GM23338 (cell line): ENCODE data around the gene NCDN. TPM values are rescaled to one million over a fixed set of nuclear protein-coding genes. Genes with fewer than 3 reads are reported as not detected.

Source experiments
- ATAC-seq: fragments of 200-7000 bp; cut with Tn5 transposase; 3 replicates; pipeline ENCODE4 v1.9.1; 2020
- DNase-seq: peaks from one replicate; pipeline ENCODE4 v3.0.0-alpha.2; 2015; ENCODE audit warnings: low spot score
- H2AFZ ChIP-seq: fragments of 200-600 bp; sonication (generic); 2 replicates; pipeline ENCODE4 v1.8.0; 2016; ENCODE audit warnings: antibody characterized with exemption, mild to moderate bottlenecking, moderate library complexity
- H3F3A ChIP-seq: fragments of 200-600 bp; sonication (generic); replicated peaks from 2 replicates; pipeline ENCODE4 v1.8.0; 2017; ENCODE audit warnings: antibody characterized with exemption, mixed run types, low read depth
- H3K27ac ChIP-seq: fragments of 200-600 bp; sonication (generic); 2 replicates; pipeline ENCODE4 v1.6.1; 2016; ENCODE audit warnings: low read depth
- H3K27me3 ChIP-seq: fragments of 200-600 bp; sonication (generic); 2 replicates; pipeline ENCODE4 v1.8.0; 2016; ENCODE audit warnings: mild to moderate bottlenecking, mixed run types, moderate library complexity; ENCODE audit not compliant: insufficient read depth
- H3K36me3 ChIP-seq: fragments of 200-600 bp; sonication (generic); 2 replicates; pipeline ENCODE4 v1.8.0; 2016; ENCODE audit warnings: mild to moderate bottlenecking; ENCODE audit not compliant: insufficient read depth
- H3K4me1 ChIP-seq: fragments of 200-600 bp; sonication (generic); 2 replicates; pipeline ENCODE4 v1.8.0; 2016; ENCODE audit warnings: mild to moderate bottlenecking, moderate library complexity; ENCODE audit not compliant: insufficient read depth
- H3K4me2 ChIP-seq: fragments of 200-600 bp; sonication (generic); 2 replicates; pipeline ENCODE4 v1.7.1; 2017; ENCODE audit warnings: mixed run types
- H3K4me3 ChIP-seq: fragments of 200-600 bp; sonication (generic); 2 replicates; pipeline ENCODE4 v1.6.1; 2016; ENCODE audit warnings: mixed run types
- H3K79me2 ChIP-seq: fragments of 200-600 bp; sonication (generic); replicated peaks from 2 replicates; pipeline ENCODE4 v1.8.0; 2017; ENCODE audit warnings: mild to moderate bottlenecking; ENCODE audit not compliant: insufficient read depth
- H3K9me2 ChIP-seq: fragments of 200-600 bp; sonication (generic); 2 replicates; pipeline ENCODE4 v1.8.0; 2017; ENCODE audit not compliant: insufficient read depth
- H4K20me1 ChIP-seq: fragments of 200-600 bp; sonication (generic); replicated peaks from 2 replicates; pipeline ENCODE4 v1.8.0; 2017; ENCODE audit warnings: mild to moderate bottlenecking; ENCODE audit not compliant: insufficient read depth
- H3K27ac Mint-ChIP-seq: 2 replicates; pipeline ENCODE4 v1.8.0; 2020; ENCODE audit warnings: inconsistent platforms, mild to moderate bottlenecking, moderate library complexity, mixed read lengths
- H3K27me3 Mint-ChIP-seq: 3 replicates; pipeline ENCODE4 v1.8.0; 2022; ENCODE audit warnings: low read depth, mild to moderate bottlenecking, moderate library complexity, mixed read lengths, inconsistent platforms; ENCODE audit not compliant: insufficient read depth, poor library complexity
- H3K36me3 Mint-ChIP-seq: 3 replicates; pipeline ENCODE4 v1.8.0; 2021; ENCODE audit warnings: low read depth, mild to moderate bottlenecking, inconsistent platforms, moderate library complexity, mixed read lengths
- H3K4me1 Mint-ChIP-seq: 3 replicates; pipeline ENCODE4 v1.8.0; 2020; ENCODE audit warnings: mild to moderate bottlenecking, inconsistent platforms, mixed read lengths
- H3K4me3 Mint-ChIP-seq: 3 replicates; pipeline ENCODE4 v1.8.0; 2021; ENCODE audit warnings: moderate library complexity, mild to moderate bottlenecking, inconsistent platforms, mixed read lengths
- H3K9me3 Mint-ChIP-seq: 3 replicates; pipeline ENCODE4 v1.8.0; 2020; ENCODE audit warnings: moderate library complexity, mild to moderate bottlenecking, inconsistent platforms, mixed read lengths
- CREB1 ChIP-seq: fragments of 250-450 bp; sonication (Bioruptor Pico); IDR thresholded peaks from 2 replicates; pipeline ENCODE4 v1.5.0; 2020; ENCODE audit warnings: low read depth, mild to moderate bottlenecking, moderate library complexity
- EZH2 ChIP-seq: fragments of 200-600 bp; sonication (generic); IDR thresholded peaks from one replicate; pipeline ENCODE4 v1.8.0; 2017; ENCODE audit warnings: antibody characterized with exemption, mild to moderate bottlenecking, low read depth; ENCODE audit not compliant: unreplicated experiment
- EZH2phosphoT487 ChIP-seq: fragments of 200-600 bp; sonication (generic); IDR thresholded peaks from one replicate; pipeline ENCODE4 v1.8.1; 2018; ENCODE audit warnings: antibody characterized with exemption; ENCODE audit not compliant: unreplicated experiment
- JUNB ChIP-seq: IDR thresholded peaks from one replicate; pipeline ENCODE4 v1.6.1; 2016; ENCODE audit warnings: antibody characterized with exemption; ENCODE audit not compliant: unreplicated experiment
- NANOG ChIP-seq: IDR thresholded peaks from 2 replicates; pipeline ENCODE4 v1.6.1; 2016; ENCODE audit warnings: antibody characterized with exemption, borderline replicate concordance
- POLR2AphosphoS5 ChIP-seq: IDR thresholded peaks from 2 replicates; pipeline ENCODE4 v1.6.1; 2016; ENCODE audit warnings: antibody characterized with exemption, low read depth
- STAT1 ChIP-seq: IDR thresholded peaks from one replicate; pipeline ENCODE4 v1.6.1; 2016; ENCODE audit warnings: antibody characterized with exemption; ENCODE audit not compliant: unreplicated experiment
- ZNF114 ChIP-seq: fragments of 250-450 bp; sonication (Bioruptor Pico); IDR thresholded peaks from 2 replicates; pipeline ENCODE4 v1.5.0; 2020; ENCODE audit warnings: mild to moderate bottlenecking, moderate library complexity
- ZNF331 ChIP-seq: fragments of 250-450 bp; sonication (Bioruptor Pico); IDR thresholded peaks from 2 replicates; pipeline ENCODE4 v1.5.0; 2020; ENCODE audit warnings: low read depth, mild to moderate bottlenecking, moderate library complexity
- polyA plus RNA-seq: library from polyadenylated mRNA; unstranded; fragments of >200 nt; fragmentation: Nextera tagmentation; extraction: Ambion mirVana; gene quantifications from 2 replicates; pipeline ENCODE4 v1.2.1, GENCODE V29; 2016
- total RNA-seq: library from RNA; depleted of rRNA; stranded (reverse); fragments of >200 nt; shearing (Covaris generic); gene quantifications from 2 replicates; pipeline ENCODE4 v1.2.3, GENCODE V29; 2014
- TF ChIP-seq, protein P1 (sequence below), 2 experiments: fragments of 200-600 bp in 1 of 2; sonication (generic) in 1 of 2; conservative IDR thresholded peaks; 2 replicates each; pipeline versions ENCODE4 v1.5.1 to v1.6.1; 2016 to 2017; ENCODE audit warnings: antibody characterized with exemption in 2 of 2, low read depth in 2 of 2, mild to moderate bottlenecking in 2 of 2, moderate library complexity in 1 of 2
- TF ChIP-seq, protein P2 (sequence below): IDR thresholded peaks from one replicate; pipeline ENCODE4 v1.6.1; 2018; ENCODE audit warnings: antibody characterized with exemption; ENCODE audit not compliant: unreplicated experiment
- TF ChIP-seq, protein P3 (sequence below): IDR thresholded peaks from 2 replicates; pipeline ENCODE4 v1.6.1; 2016; ENCODE audit warnings: antibody characterized with exemption
- TF ChIP-seq, protein P4 (sequence below): fragments of 250-450 bp; sonication (Bioruptor Pico); IDR thresholded peaks from 2 replicates; pipeline ENCODE4 v1.5.0; 2020; ENCODE audit warnings: mild to moderate bottlenecking, moderate library complexity

Gene NCDN
- total and polyA plus RNA-seq, 2 experiments from 2014 or later = 13.2 to 44.2 TPM

DNA sequence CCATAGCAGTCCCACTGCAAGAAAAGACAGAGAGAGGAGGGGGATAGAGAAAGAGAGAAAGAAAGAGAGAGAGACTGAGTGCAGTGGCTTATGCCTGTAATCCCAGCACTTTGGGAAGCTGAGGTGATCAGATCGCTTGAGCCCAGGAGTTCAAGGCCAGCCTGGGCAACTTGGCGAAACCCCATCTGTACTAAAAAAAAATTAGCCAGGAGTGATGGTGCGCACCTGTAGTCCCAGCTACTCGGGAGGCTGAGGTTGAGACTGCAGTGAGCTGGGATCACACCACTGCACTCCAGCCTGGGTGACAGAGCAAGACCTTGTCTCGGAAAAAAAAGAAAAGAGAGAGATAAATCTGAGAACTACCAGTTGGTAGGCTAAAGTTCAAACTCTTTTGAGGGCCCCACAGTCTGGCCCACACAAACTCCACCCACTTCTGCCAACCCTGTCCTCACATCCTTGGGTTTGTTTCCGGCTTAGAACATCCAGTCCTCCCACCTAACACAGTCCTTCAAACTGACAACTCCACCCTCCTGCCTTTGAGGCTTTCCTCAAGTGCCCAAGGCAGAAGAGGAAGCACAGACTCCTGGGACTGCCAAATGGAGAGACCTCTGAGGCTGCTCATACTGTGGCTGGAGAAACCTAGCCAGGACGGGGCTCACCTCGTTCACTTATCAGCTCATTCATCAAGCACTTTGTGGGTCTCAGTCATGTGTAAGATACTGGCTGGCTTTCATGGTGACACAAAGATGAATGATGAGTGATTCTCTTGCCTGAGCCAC is 35.6 kb downstream of the NCDN start:
- H3K4me3 Mint-ChIP-seq = no peak overlapping the region
- peaks cover 3% of the 10 kb centered on the region for H3K27me3 Mint-ChIP-seq
- ATAC-seq (no peak), DNase-seq (no peak)
- Histone ChIP-seq H3K27me3 (no peaks in the 10 kb centered on the region), H3F3A (no peaks in the 10 kb centered on the region), H3K4me1 (no peaks in the 10 kb centered on the region), H3K4me3 (no peak overlapping the region), H3K27ac (no peak overlapping the region), H3K36me3 (no peaks in the 10 kb centered on the region), H3K79me2 (no peaks in the 10 kb centered on the region), H3K4me2 (no peak overlapping the region), H2AFZ (no peak overlapping the region), H3K9me2 (no peaks in the 10 kb centered on the region), H4K20me1 (no peaks in the 10 kb centered on the region; the same call in 1 of the 2 replicates)
- H3K36me3 Mint-ChIP-seq = no peaks in the 10 kb centered on the region
- TF ChIP-seq EZH2 (no peak), JUNB (no peak), NANOG (no peak), CREB1 (CRISPR knock-in tag) (no peak), EZH2phosphoT487 (no peak), POLR2AphosphoS5 (no peak), ZNF114 (CRISPR knock-in tag) (no peak), ZNF331 (CRISPR knock-in tag) (no peak), STAT1 (no peak)
- TF ChIP-seq, protein P1, sequence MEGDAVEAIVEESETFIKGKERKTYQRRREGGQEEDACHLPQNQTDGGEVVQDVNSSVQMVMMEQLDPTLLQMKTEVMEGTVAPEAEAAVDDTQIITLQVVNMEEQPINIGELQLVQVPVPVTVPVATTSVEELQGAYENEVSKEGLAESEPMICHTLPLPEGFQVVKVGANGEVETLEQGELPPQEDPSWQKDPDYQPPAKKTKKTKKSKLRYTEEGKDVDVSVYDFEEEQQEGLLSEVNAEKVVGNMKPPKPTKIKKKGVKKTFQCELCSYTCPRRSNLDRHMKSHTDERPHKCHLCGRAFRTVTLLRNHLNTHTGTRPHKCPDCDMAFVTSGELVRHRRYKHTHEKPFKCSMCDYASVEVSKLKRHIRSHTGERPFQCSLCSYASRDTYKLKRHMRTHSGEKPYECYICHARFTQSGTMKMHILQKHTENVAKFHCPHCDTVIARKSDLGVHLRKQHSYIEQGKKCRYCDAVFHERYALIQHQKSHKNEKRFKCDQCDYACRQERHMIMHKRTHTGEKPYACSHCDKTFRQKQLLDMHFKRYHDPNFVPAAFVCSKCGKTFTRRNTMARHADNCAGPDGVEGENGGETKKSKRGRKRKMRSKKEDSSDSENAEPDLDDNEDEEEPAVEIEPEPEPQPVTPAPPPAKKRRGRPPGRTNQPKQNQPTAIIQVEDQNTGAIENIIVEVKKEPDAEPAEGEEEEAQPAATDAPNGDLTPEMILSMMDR (conservative IDR thresholded peaks at IDR 0.05; ENCODE audit: low read depth in 2 of 2) = no peak
- TF ChIP-seq, protein P2, sequence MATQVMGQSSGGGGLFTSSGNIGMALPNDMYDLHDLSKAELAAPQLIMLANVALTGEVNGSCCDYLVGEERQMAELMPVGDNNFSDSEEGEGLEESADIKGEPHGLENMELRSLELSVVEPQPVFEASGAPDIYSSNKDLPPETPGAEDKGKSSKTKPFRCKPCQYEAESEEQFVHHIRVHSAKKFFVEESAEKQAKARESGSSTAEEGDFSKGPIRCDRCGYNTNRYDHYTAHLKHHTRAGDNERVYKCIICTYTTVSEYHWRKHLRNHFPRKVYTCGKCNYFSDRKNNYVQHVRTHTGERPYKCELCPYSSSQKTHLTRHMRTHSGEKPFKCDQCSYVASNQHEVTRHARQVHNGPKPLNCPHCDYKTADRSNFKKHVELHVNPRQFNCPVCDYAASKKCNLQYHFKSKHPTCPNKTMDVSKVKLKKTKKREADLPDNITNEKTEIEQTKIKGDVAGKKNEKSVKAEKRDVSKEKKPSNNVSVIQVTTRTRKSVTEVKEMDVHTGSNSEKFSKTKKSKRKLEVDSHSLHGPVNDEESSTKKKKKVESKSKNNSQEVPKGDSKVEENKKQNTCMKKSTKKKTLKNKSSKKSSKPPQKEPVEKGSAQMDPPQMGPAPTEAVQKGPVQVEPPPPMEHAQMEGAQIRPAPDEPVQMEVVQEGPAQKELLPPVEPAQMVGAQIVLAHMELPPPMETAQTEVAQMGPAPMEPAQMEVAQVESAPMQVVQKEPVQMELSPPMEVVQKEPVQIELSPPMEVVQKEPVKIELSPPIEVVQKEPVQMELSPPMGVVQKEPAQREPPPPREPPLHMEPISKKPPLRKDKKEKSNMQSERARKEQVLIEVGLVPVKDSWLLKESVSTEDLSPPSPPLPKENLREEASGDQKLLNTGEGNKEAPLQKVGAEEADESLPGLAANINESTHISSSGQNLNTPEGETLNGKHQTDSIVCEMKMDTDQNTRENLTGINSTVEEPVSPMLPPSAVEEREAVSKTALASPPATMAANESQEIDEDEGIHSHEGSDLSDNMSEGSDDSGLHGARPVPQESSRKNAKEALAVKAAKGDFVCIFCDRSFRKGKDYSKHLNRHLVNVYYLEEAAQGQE = no peak
- TF ChIP-seq, protein P3, sequence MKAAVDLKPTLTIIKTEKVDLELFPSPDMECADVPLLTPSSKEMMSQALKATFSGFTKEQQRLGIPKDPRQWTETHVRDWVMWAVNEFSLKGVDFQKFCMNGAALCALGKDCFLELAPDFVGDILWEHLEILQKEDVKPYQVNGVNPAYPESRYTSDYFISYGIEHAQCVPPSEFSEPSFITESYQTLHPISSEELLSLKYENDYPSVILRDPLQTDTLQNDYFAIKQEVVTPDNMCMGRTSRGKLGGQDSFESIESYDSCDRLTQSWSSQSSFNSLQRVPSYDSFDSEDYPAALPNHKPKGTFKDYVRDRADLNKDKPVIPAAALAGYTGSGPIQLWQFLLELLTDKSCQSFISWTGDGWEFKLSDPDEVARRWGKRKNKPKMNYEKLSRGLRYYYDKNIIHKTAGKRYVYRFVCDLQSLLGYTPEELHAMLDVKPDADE = no peak
- TF ChIP-seq, protein P4, sequence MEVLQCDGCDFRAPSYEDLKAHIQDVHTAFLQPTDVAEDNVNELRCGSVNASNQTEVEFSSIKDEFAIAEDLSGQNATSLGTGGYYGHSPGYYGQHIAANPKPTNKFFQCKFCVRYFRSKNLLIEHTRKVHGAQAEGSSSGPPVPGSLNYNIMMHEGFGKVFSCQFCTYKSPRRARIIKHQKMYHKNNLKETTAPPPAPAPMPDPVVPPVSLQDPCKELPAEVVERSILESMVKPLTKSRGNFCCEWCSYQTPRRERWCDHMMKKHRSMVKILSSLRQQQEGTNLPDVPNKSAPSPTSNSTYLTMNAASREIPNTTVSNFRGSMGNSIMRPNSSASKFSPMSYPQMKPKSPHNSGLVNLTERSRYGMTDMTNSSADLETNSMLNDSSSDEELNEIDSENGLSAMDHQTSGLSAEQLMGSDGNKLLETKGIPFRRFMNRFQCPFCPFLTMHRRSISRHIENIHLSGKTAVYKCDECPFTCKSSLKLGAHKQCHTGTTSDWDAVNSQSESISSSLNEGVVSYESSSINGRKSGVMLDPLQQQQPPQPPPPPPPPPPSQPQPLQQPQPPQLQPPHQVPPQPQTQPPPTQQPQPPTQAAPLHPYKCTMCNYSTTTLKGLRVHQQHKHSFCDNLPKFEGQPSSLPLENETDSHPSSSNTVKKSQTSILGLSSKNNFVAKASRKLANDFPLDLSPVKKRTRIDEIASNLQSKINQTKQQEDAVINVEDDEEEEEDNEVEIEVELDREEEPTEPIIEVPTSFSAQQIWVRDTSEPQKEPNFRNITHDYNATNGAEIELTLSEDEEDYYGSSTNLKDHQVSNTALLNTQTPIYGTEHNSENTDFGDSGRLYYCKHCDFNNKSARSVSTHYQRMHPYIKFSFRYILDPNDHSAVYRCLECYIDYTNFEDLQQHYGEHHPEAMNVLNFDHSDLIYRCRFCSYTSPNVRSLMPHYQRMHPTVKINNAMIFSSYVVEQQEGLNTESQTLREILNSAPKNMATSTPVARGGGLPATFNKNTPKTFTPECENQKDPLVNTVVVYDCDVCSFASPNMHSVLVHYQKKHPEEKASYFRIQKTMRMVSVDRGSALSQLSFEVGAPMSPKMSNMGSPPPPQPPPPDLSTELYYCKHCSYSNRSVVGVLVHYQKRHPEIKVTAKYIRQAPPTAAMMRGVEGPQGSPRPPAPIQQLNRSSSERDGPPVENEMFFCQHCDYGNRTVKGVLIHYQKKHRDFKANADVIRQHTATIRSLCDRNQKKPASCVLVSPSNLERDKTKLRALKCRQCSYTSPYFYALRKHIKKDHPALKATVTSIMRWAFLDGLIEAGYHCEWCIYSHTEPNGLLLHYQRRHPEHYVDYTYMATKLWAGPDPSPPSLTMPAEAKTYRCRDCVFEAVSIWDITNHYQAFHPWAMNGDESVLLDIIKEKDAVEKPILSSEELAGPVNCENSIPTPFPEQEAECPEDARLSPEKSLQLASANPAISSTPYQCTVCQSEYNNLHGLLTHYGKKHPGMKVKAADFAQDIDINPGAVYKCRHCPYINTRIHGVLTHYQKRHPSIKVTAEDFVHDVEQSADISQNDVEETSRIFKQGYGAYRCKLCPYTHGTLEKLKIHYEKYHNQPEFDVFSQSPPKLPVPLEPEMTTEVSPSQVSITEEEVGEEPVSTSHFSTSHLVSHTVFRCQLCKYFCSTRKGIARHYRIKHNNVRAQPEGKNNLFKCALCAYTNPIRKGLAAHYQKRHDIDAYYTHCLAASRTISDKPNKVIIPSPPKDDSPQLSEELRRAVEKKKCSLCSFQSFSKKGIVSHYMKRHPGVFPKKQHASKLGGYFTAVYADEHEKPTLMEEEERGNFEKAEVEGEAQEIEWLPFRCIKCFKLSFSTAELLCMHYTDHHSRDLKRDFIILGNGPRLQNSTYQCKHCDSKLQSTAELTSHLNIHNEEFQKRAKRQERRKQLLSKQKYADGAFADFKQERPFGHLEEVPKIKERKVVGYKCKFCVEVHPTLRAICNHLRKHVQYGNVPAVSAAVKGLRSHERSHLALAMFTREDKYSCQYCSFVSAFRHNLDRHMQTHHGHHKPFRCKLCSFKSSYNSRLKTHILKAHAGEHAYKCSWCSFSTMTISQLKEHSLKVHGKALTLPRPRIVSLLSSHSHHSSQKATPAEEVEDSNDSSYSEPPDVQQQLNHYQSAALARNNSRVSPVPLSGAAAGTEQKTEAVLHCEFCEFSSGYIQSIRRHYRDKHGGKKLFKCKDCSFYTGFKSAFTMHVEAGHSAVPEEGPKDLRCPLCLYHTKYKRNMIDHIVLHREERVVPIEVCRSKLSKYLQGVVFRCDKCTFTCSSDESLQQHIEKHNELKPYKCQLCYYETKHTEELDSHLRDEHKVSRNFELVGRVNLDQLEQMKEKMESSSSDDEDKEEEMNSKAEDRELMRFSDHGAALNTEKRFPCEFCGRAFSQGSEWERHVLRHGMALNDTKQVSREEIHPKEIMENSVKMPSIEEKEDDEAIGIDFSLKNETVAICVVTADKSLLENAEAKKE = no peak
- H3K9me3 Mint-ChIP-seq = 0 out of 3 replicates have a peak, but pooled peaks cover 2% of the 10 kb centered on the region
- H3K27ac Mint-ChIP-seq = no peak overlapping the region
- H3K4me1 Mint-ChIP-seq = peaks cover 5% of the 10 kb centered on the region; the same call in 2 of the 3 replicates
